K562 (cell line): Measurements from ENCODE around the gene LRP1-AS. TPM values are rescaled to one million over a fixed set of nuclear protein-coding genes. Genes with fewer than 3 reads are reported as not detected.

Source experiments
- CLOCK ChIP-seq: fragments of 250-450 bp; sonication (Bioruptor Pico); IDR thresholded peaks from 2 replicates; pipeline ENCODE4 v1.4.0; 2020; ENCODE audit warnings: mild to moderate bottlenecking, moderate library complexity, borderline replicate concordance
- CREB1 ChIP-seq, 2 experiments: sonication (generic) in 1 of 2; formaldehyde crosslinking in 1 of 2; IDR thresholded peaks; 2 replicates each; pipeline versions ENCODE4 v1.6.1 to v1.8.0; 2012 to 2022; ENCODE audit warnings: inconsistent platforms in 1 of 2, mild to moderate bottlenecking in 1 of 2, missing genetic modification reagents in 1 of 2, moderate library complexity in 1 of 2
- DPF2 ChIP-seq: fragments of 450-650 bp; IDR thresholded peaks from 2 replicates; pipeline ENCODE4 v1.6.1; 2016
- GABPB1 ChIP-seq: sonication (generic); formaldehyde crosslinking; IDR thresholded peaks from 2 replicates; pipeline ENCODE4 v1.8.0; 2022; ENCODE audit warnings: mild to moderate bottlenecking, missing genetic modification reagents
- HDAC6 ChIP-seq: IDR thresholded peaks from 2 replicates; pipeline ENCODE4 v1.6.1; 2012; ENCODE audit warnings: low read depth, mild to moderate bottlenecking, control low read depth, inconsistent platforms, low read length, moderate library complexity
- HNRNPL ChIP-seq: fragments of 200-400 bp; formaldehyde crosslinking; IDR thresholded peaks from 2 replicates; pipeline ENCODE4 v1.6.1; 2017; ENCODE audit warnings: low read depth, mild to moderate bottlenecking, low read length
- MNT ChIP-seq, 2 experiments: fragments of 450-650 bp; conservative IDR thresholded peaks; 2 replicates each; pipeline ENCODE4 v1.6.1; 2017; ENCODE audit warnings: mild to moderate bottlenecking in 2 of 2, moderate library complexity in 2 of 2
- NCOA1 ChIP-seq: fragments of 450-650 bp; IDR thresholded peaks from 2 replicates; pipeline ENCODE4 v1.6.1; 2016; ENCODE audit warnings: low read depth
- NR2C2 ChIP-seq, 2 experiments: fragments of 200-800 bp in 1 of 2; sonication (Bioruptor generic) in 1 of 2; sonication (generic) in 1 of 2; formaldehyde crosslinking in 1 of 2; IDR thresholded peaks; 2 replicates each; pipeline versions ENCODE4 v1.6.1 to v1.8.0; 2016 to 2022; ENCODE audit warnings: mild to moderate bottlenecking in 1 of 2, missing compliant biosample characterization in 1 of 2, missing genetic modification characterization in 1 of 2, missing genetic modification reagents in 1 of 2
- NUFIP1 ChIP-seq: fragments of 450-650 bp; IDR thresholded peaks from 2 replicates; pipeline ENCODE4 v1.6.1; 2018; ENCODE audit not compliant: partially characterized antibody
- PATZ1 ChIP-seq: fragments of 250-450 bp; sonication (Bioruptor Pico); IDR thresholded peaks from 2 replicates; pipeline ENCODE4 v1.5.0; 2020; ENCODE audit warnings: mild to moderate bottlenecking, borderline replicate concordance
- PHTF2 ChIP-seq: fragments of 250-450 bp; sonication (Bioruptor Pico); IDR thresholded peaks from 2 replicates; pipeline ENCODE4 v1.5.0; 2021; ENCODE audit warnings: mild to moderate bottlenecking
- POLR2AphosphoS2 ChIP-seq: IDR thresholded peaks from 2 replicates; pipeline ENCODE4 v1.6.1; 2012; ENCODE audit warnings: low read length, improper control_type of control experiment
- POLR2G ChIP-seq: fragments of 200-400 bp; formaldehyde crosslinking; IDR thresholded peaks from 2 replicates; pipeline ENCODE4 v1.6.1; 2017; ENCODE audit warnings: low read depth, mild to moderate bottlenecking, antibody characterized with exemption, low read length, moderate library complexity
- SMAD1 ChIP-seq: fragments of 150-350 bp; IDR thresholded peaks from 2 replicates; pipeline ENCODE4 v1.6.1; 2014; ENCODE audit warnings: low read length, low read depth; ENCODE audit not compliant: partially characterized antibody
- SOX6 ChIP-seq: fragments of 450-650 bp; IDR thresholded peaks from 2 replicates; pipeline ENCODE4 v1.6.1; 2014; ENCODE audit warnings: mild to moderate bottlenecking
- TRIM24 ChIP-seq, 2 experiments: fragments of 450-650 bp; IDR thresholded peaks; 2 replicates each; pipeline ENCODE4 v1.6.1; 2016
- ZBTB9 ChIP-seq: fragments of 450-650 bp; formaldehyde crosslinking; IDR thresholded peaks from 2 replicates; pipeline ENCODE4 v1.4.0; 2020; ENCODE audit warnings: mild to moderate bottlenecking, moderate library complexity
- ZEB2 ChIP-seq: fragments of 450-650 bp; IDR thresholded peaks from 2 replicates; pipeline ENCODE4 v1.6.1; 2016
- ZNF133 ChIP-seq: fragments of 250-450 bp; sonication (Bioruptor Pico); IDR thresholded peaks from 2 replicates; pipeline ENCODE4 v1.4.0; 2020; ENCODE audit warnings: mild to moderate bottlenecking
- ZNF778 ChIP-seq: fragments of 450-650 bp; formaldehyde crosslinking; IDR thresholded peaks from 2 replicates; pipeline ENCODE4 v1.4.0; 2020; ENCODE audit warnings: mild to moderate bottlenecking, moderate library complexity
- polyA plus RNA-seq, 8 experiments: library from polyadenylated mRNA; depleted of rRNA in 4 of 8; stranded (reverse) in 5 of 8; unstranded in 3 of 8; fragments of >200 nt; fragmentation: Nextera tagmentation in 2 of 8; fragmentation: Illumina TruSeq in 1 of 8; extraction: Ambion mirVana in 2 of 8; extraction: Trizol in 1 of 8; gene quantifications; 2 replicates each; pipeline versions ENCODE4 v1.2.1 to v1.2.3, GENCODE V29; 2011 to 2014; ENCODE audit warnings: inconsistent platforms in 1 of 8, missing spikeins in 1 of 8
- total RNA-seq, 7 experiments: library from RNA; depleted of rRNA in 6 of 7; stranded (reverse); fragments of >200 nt in 6 of 7; fragmentation: Illumina TruSeq in 2 of 7; extraction: Trizol in 2 of 7; gene quantifications; 2 replicates each; pipeline versions ENCODE4 v1.2.1 to v1.2.3, GENCODE V29; 2011 to 2021; ENCODE audit warnings: low replicate concordance in 1 of 7

Gene LRP1-AS
- total and polyA plus RNA-seq, 9 of the 15 experiments (the other 6 are each of a cell fraction or from before 2014, with no cell fraction given), result not detected

- TF ChIP-seq GABPB1 (0 out of 2 replicates have a peak, but pooled peaks have one; percentile 5), TRIM24 (IDR thresholded peaks at IDR 0.05) (no peak), CLOCK (no peak), PATZ1 (no peak), SOX6 (0 out of 2 replicates have a peak, but pooled peaks have one; percentile 45), ZBTB9 (CRISPR knock-in tag) (no peak), HNRNPL (no peak), ZNF133 (no peak), ZEB2 (0 out of 2 replicates have a peak, but pooled peaks have one; percentile 50), POLR2AphosphoS2 (no peak), SMAD1 (no peak), NCOA1 (no peak), POLR2G (peak; percentile 53), CREB1 (IDR thresholded peaks at IDR 0.05) (0 out of 2 replicates have a peak, but pooled peaks have one; percentile 21), CREB1 (CRISPR knock-in tag; IDR thresholded peaks at IDR 0.05) (no peak), PHTF2 (CRISPR knock-in tag) (no peak), HDAC6 (no peak), NR2C2 (CRISPR knock-in tag; IDR thresholded peaks at IDR 0.05) (no peak), NR2C2 (tag; IDR thresholded peaks at IDR 0.05) (peak; percentile 72), MNT (conservative IDR thresholded peaks at IDR 0.05) (peak; percentile 33 to 45), DPF2 (peak; percentile 65; the same call in 1 of the 2 replicates), ZNF778 (CRISPR knock-in tag) (no peak), NUFIP1 (no peak)
Observed at GRCh38 chr12:57127101-57127725, 20.2 kb downstream of the LRP1-AS start (continued).
